Measurements from ENCODE around the gene CLCA2. TPM values are rescaled to one million over a fixed set of nuclear protein-coding genes. Genes with fewer than 3 reads are reported as not detected.

CLCA2 gene
- total RNA-seq, 1 donor from 2014 or later = not detected

- H3K9me3 ChIP-seq (ENCODE audit: low read depth) = no peaks in the 10 kb centered on the region
- H2AFZ ChIP-seq (replicated peaks) = no peak overlapping the region
- H3K27ac Mint-ChIP-seq = no peak overlapping the region
- H3K4me1 Mint-ChIP-seq = peaks cover 4% of the 10 kb centered on the region
- no peaks in the 10 kb centered on the region for H3K4me1 ChIP-seq
- H3K27me3 Mint-ChIP-seq (ENCODE audit: insufficient read depth, low read depth) = no peaks in the 10 kb centered on the region
- TF ChIP-seq EZH2 (IDR thresholded peaks at IDR 0.05) = no peak
- no peak overlapping the region for H3K27ac ChIP-seq
- no peaks in the 10 kb centered on the region for H4K20me1 ChIP-seq (ENCODE audit: low read depth)
- no peak overlapping the region for H3K4me2 ChIP-seq
- no peaks in the 10 kb centered on the region for H3K27me3 ChIP-seq
- peaks cover 25% of the 10 kb centered on the region for H3K36me3 Mint-ChIP-seq
- H3K4me3 ChIP-seq = no peak overlapping the region
- H3K36me3 ChIP-seq = no peaks in the 10 kb centered on the region
- no peak overlapping the region for H3K4me3 Mint-ChIP-seq
- DNase-seq (ENCODE audit: low spot score) = no peak
- H3K9ac ChIP-seq = no peak overlapping the region
- peaks cover 43% of the 10 kb centered on the region for H3K79me2 ChIP-seq (ENCODE audit: low read depth)
- H3F3A ChIP-seq (ENCODE audit: low read depth) = no peaks in the 10 kb centered on the region
- H3K9me3 Mint-ChIP-seq = peaks cover 17% of the 10 kb centered on the region
These were observed 34.7 kb upstream of the CLCA2 start for GRCh38 chr1:86389307-86389706.

GRCh38 chr1:86394416-86394815 lies 29.6 kb upstream of the CLCA2 start:
- Histone ChIP-seq H3K79me2 (ENCODE audit: low read depth) (peaks cover 55% of the 10 kb centered on the region), H3K9ac (no peak overlapping the region)
- no peak for DNase-seq (ENCODE audit: low spot score)

GRCh38 chr1:86395751-86396497 lies 28.0 kb upstream of the CLCA2 start, which contains the start of gene ODF2L:
ODF2L (minus strand) TSS chr1:86396323; CDS start chr1:86387027, 9,296 bp downstream.
- Histone ChIP-seq H3K27ac (peak within 1 kb of the TSS; percentile 53), H2AFZ (replicated peaks) (peak within 1 kb of the TSS; percentile 78), H4K20me1 (ENCODE audit: low read depth) (no peaks in the 10 kb centered on the region), H3K79me2 (ENCODE audit: low read depth) (peaks cover 43% of the 10 kb centered on the region), H3K4me1 (peaks cover 5% of the 10 kb centered on the region), H3K4me3 (peak within 1 kb of the TSS; percentile 91), H3K36me3 (no peaks in the 10 kb centered on the region), H3K9ac (peak within 1 kb of the TSS; percentile 30), H3K9me3 (ENCODE audit: low read depth) (no peaks in the 10 kb centered on the region), H3F3A (ENCODE audit: low read depth) (peaks cover 8% of the 10 kb centered on the region), H3K4me2 (peak within 1 kb of the TSS; percentile 99), H3K27me3 (peaks cover 14% of the 10 kb centered on the region)
- peaks cover 15% of the 10 kb centered on the region for H3K36me3 Mint-ChIP-seq
- peak; percentile 95 for DNase-seq (ENCODE audit: low spot score)
- H3K27ac Mint-ChIP-seq = peak within 1 kb of the TSS; percentile 81
- TF ChIP-seq EZH2 (IDR thresholded peaks at IDR 0.05) (peak; percentile 27), CTCF (IDR thresholded peaks at IDR 0.05) (peak; percentile 11), EZH2phosphoT487 (IDR thresholded peaks at IDR 0.05) (no peak)
- H3K4me1 Mint-ChIP-seq = peaks cover 21% of the 10 kb centered on the region
- peak within 1 kb of the TSS; percentile 95 for H3K4me3 Mint-ChIP-seq
- H3K27me3 Mint-ChIP-seq (ENCODE audit: insufficient read depth, low read depth) = peaks cover 2% of the 10 kb centered on the region
- H3K9me3 Mint-ChIP-seq = peaks cover 9% of the 10 kb centered on the region

More at GRCh38 chr1:86394416-86394815, 29.6 kb upstream of the CLCA2 start:
- Mint-ChIP-seq H3K4me1 (peaks cover 21% of the 10 kb centered on the region), H3K36me3 (peaks cover 25% of the 10 kb centered on the region), H3K27me3 (ENCODE audit: insufficient read depth, low read depth) (peaks cover 2% of the 10 kb centered on the region), H3K4me3 (peak overlapping the region; percentile 54), H3K27ac (no peak overlapping the region), H3K9me3 (peaks cover 17% of the 10 kb centered on the region)
- Histone ChIP-seq H3K4me1 (peaks cover 5% of the 10 kb centered on the region), H3K4me3 (no peak overlapping the region), H2AFZ (replicated peaks) (no peak overlapping the region), H3K27ac (no peak overlapping the region), H4K20me1 (ENCODE audit: low read depth) (no peaks in the 10 kb centered on the region), H3K9me3 (ENCODE audit: low read depth) (no peaks in the 10 kb centered on the region), H3K4me2 (no peak overlapping the region), H3F3A (ENCODE audit: low read depth) (peaks cover 8% of the 10 kb centered on the region), H3K27me3 (peaks cover 8% of the 10 kb centered on the region), H3K36me3 (no peaks in the 10 kb centered on the region)
- TF ChIP-seq EZH2 (IDR thresholded peaks at IDR 0.05) = no peak
- no peak for TF ChIP-seq CTCF (IDR thresholded peaks at IDR 0.05)
- TF ChIP-seq EZH2phosphoT487 (IDR thresholded peaks at IDR 0.05) = no peak

DNA sequence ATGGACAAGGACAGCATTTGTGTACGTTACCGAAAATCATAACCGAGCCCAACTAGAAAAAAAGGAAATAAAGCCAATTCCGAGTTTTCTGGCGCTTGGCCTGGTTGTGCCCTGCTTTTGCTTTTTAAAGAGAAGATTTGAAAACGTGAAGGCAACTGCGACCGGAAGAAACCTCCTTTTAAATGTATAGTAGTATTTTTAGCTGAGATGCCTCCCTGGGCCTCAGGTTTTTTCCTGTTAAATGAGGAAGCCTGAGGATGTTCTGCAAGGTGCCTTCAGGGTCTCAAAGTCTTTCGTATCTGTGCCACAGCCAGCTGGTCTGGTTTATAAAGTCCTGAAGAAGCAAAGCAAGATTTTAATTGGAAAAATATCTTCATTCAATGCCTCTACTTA lies 27.5 kb upstream of the CLCA2 start:
- Histone ChIP-seq H3K4me1 (peaks cover 5% of the 10 kb centered on the region), H3K27ac (no peak overlapping the region), H3K79me2 (ENCODE audit: low read depth) (peaks cover 38% of the 10 kb centered on the region), H2AFZ (replicated peaks) (peak overlapping the region; percentile 78), H3K9me3 (ENCODE audit: low read depth) (no peaks in the 10 kb centered on the region), H3K9ac (no peak overlapping the region), H3K4me2 (peak overlapping the region; percentile 99), H3F3A (ENCODE audit: low read depth) (peaks cover 8% of the 10 kb centered on the region), H3K4me3 (peak overlapping the region; percentile 91), H4K20me1 (ENCODE audit: low read depth) (no peaks in the 10 kb centered on the region), H3K27me3 (peaks cover 16% of the 10 kb centered on the region), H3K36me3 (no peaks in the 10 kb centered on the region)
- Mint-ChIP-seq H3K4me3 (peak overlapping the region; percentile 95), H3K27ac (peak overlapping the region; percentile 43), H3K9me3 (peaks cover 4% of the 10 kb centered on the region), H3K4me1 (peaks cover 21% of the 10 kb centered on the region), H3K36me3 (peaks cover 10% of the 10 kb centered on the region), H3K27me3 (ENCODE audit: insufficient read depth, low read depth) (peaks cover 2% of the 10 kb centered on the region)
- TF ChIP-seq CTCF (IDR thresholded peaks at IDR 0.05) = no peak
- DNase-seq (ENCODE audit: low spot score) = no peak

Data from neural progenitor cell (in vitro differentiated cells).